ENCODE measurements around the gene NEO1. TPM values are rescaled to one million over a fixed set of nuclear protein-coding genes. Genes with fewer than 3 reads are reported as not detected.

Gene NEO1
- total RNA-seq, 4 donors from 2014 or later, result 11.5 to 80.3 (median 36.1) TPM

DNA sequence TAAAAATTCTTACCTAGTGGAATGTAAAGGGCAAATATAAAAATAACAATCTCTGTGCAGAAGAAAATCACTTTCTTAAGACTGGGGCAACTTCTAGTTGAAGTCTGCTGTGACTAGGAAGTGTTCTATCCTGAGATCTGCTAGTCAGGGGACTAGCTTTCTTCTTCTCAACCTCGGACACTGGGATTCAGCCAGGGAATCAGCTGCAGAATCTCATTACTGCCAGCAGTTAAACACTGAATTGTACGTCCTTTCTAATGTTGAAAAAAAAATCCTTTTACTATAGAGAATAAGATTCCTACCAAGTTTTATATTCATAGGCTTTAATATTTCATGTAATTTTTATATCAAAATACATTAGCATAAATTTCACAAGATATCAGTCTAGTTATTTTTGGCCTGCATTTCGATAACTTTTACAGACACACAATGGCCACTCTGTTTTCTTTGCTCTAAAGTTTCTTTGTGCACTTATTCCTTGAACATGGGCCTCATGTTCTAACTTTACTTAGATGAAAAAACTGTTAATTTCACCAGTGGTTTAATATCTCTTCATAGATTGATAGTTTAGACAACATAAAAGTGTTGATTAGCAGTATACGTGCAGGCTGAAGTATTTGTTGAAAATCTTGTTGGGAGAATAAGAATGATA is 2.6 kb upstream of the NEO1 start:
- DNase-seq, result no peak
- intact Hi-C loops (cut with DNase I; ENCODE audit: low total_unique reads), result no loop called here
- no peak overlapping the region for H3K4me3 ChIP-seq
- peaks cover 0 to 10% of the 10 kb centered on the region in 2 donors for H3K4me1 ChIP-seq
- H3K9me3 ChIP-seq, result no peaks in the 10 kb centered on the region
- H3K36me3 ChIP-seq, result no peaks in the 10 kb centered on the region
- no peaks in the 10 kb centered on the region for H3K27me3 ChIP-seq
- H3K27ac ChIP-seq, result no peak overlapping the region
- no peak for TF ChIP-seq POLR2A (IDR thresholded peaks at IDR 0.05)
- TF ChIP-seq, protein P1, sequence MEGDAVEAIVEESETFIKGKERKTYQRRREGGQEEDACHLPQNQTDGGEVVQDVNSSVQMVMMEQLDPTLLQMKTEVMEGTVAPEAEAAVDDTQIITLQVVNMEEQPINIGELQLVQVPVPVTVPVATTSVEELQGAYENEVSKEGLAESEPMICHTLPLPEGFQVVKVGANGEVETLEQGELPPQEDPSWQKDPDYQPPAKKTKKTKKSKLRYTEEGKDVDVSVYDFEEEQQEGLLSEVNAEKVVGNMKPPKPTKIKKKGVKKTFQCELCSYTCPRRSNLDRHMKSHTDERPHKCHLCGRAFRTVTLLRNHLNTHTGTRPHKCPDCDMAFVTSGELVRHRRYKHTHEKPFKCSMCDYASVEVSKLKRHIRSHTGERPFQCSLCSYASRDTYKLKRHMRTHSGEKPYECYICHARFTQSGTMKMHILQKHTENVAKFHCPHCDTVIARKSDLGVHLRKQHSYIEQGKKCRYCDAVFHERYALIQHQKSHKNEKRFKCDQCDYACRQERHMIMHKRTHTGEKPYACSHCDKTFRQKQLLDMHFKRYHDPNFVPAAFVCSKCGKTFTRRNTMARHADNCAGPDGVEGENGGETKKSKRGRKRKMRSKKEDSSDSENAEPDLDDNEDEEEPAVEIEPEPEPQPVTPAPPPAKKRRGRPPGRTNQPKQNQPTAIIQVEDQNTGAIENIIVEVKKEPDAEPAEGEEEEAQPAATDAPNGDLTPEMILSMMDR (IDR thresholded peaks at IDR 0.05), result no peak

DNA sequence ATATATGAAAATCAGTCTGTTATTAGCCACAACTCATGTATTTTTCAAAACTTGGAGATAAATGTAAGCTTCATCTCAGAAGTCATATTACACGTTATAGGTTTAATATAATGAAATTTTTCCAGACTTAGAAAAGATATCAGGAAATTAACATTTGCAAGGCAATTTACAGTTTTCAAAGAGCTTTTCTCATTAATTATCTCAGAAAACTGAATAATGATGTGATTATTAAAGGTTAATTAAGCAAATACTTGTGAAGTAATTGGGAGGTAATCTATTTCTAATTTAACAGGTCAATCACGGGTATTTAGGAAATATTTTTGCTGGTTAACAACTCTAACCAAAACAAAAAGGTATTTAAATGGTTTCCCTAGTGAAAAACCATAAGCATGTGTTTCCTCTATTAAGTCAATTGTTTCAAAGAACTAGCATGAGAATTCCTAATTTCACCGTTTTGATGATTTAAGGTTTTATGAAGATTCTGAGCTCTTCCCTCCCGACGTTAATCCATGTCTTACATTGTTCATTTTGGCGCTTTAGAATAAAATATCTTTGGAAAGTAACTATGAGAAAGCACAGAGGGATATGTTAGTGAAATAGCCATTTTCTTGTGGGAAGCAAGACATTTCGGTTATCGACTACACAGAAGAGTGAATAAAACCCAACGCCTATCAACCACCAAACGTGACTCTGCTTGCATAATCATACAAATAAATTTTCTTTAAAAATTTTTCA is 1.5 kb upstream of the NEO1 start:
- Histone ChIP-seq H3K4me1 (peaks cover 0 to 10% of the 10 kb centered on the region in 2 donors), H3K9me3 (no peaks in the 10 kb centered on the region), H3K27me3 (no peaks in the 10 kb centered on the region), H3K4me3 (peak overlapping the region; percentile 82 to 96), H3K27ac (peak overlapping the region; percentile 94 to 99), H3K36me3 (no peaks in the 10 kb centered on the region)
- TF ChIP-seq, protein P1 (IDR thresholded peaks at IDR 0.05), result no peak
- TF ChIP-seq POLR2A (IDR thresholded peaks at IDR 0.05), result no peak
- DNase-seq, result no peak
- intact Hi-C loops (cut with DNase I; ENCODE audit: low total_unique reads), result no loop called here

DNA sequence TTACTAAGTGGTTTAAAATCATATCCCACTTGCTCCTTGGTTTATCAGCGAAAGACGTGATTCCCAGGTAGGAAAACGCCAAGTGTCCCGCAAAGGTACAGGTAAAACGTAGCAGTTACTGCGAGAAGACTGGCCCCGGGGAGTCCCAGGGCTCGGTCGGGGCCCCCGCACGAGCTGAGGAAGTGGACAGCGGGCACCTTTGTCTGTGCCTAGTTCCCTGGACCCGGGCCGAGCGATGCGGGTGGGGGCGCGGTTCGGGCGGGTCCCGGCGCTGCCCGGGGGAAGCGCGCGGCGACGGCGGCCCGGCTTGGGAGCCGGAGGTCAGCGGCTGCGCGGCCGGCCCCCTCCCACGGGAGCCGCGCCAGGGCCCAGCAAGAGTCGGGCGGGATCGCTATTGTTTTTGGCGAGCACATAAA is 864 bp upstream of the NEO1 start:
- Histone ChIP-seq H3K4me3 (peak overlapping the region; percentile 82 to 96), H3K9me3 (no peaks in the 10 kb centered on the region), H3K36me3 (no peaks in the 10 kb centered on the region), H3K4me1 (peaks cover 0 to 10% of the 10 kb centered on the region in 2 donors), H3K27me3 (no peaks in the 10 kb centered on the region), H3K27ac (peak overlapping the region; percentile 94 to 99)
- peak in 1 of 2 donors; percentile 44 for DNase-seq
- intact Hi-C loops (cut with DNase I; ENCODE audit: low total_unique reads), result no loop called here
- TF ChIP-seq, protein P1 (IDR thresholded peaks at IDR 0.05), result no peak
- no peak for TF ChIP-seq POLR2A (IDR thresholded peaks at IDR 0.05)

DNA sequence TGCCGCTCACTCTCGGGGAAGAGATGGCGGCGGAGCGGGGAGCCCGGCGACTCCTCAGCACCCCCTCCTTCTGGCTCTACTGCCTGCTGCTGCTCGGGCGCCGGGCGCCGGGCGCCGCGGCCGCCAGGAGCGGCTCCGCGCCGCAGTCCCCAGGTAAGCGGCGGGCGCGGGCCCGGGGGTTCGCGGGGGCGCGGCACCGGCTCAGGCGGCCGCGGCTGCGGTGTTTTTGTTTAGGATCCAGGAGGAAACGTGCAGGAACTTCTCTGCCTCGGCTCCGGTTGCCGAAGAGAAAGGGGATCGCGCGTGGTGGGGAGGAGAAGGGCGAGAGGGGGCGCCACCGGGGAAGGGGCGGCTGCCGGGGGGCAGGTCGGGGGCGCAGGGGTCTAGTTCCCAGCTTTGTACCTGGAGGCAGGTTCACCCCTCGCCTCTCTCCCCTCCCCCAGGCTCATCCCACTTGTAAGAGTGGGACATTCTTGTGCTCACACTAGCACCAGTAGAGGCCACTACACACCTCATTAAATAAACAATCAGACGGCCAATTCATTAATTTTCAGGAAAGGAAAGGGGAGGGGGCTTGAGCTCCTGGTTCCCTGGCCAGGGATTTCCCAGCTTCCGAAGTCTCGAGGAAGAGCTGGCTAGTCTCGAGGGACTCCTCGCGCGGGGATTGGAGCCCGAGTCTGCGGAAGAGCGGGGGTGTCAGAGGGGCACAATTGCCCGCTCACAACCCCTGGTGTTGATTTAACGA is 562 bp downstream of the NEO1 start:
- intact Hi-C loops (cut with DNase I; ENCODE audit: low total_unique reads), result no loop called here
- peak; percentile 39 to 56 for DNase-seq
- TF ChIP-seq, protein P1 (IDR thresholded peaks at IDR 0.05), result peak; percentile 12 to 44 (median 32)
- no peak for TF ChIP-seq POLR2A (IDR thresholded peaks at IDR 0.05)

More for the DNA sequence above, 562 bp downstream of the NEO1 start:
- no peaks in the 10 kb centered on the region for H3K9me3 ChIP-seq
- H3K4me1 ChIP-seq, result peaks cover 0 to 10% of the 10 kb centered on the region in 2 donors
- peak overlapping the region; percentile 64 to 96 for H3K4me3 ChIP-seq
- H3K36me3 ChIP-seq, result no peaks in the 10 kb centered on the region
- no peaks in the 10 kb centered on the region for H3K27me3 ChIP-seq
- peak overlapping the region; percentile 91 to 93 for H3K27ac ChIP-seq

All from uterus (tissue), 4 donors.